SK-N-SH treated with all-trans-retinoic acid at 6 μM for 48 hours (cell line): Measurements from ENCODE around the gene RAB31.

Experiments used
- ATAC-seq: fragments of 200-7000 bp; cut with Tn5 transposase; 3 replicates; pipeline ENCODE4 v1.9.1; 2020; ENCODE audit warnings: mild to moderate bottlenecking, moderate library complexity
- ARNTL ChIP-seq: fragments of 450-650 bp; formaldehyde crosslinking; IDR thresholded peaks from 2 replicates; pipeline ENCODE4 v1.5.0; 2020; ENCODE audit warnings: low read depth, mild to moderate bottlenecking, moderate library complexity, borderline replicate concordance
- BACH2 ChIP-seq: fragments of 250-450 bp; sonication (Bioruptor Pico); IDR thresholded peaks from 2 replicates; pipeline ENCODE4 v1.9.0; 2021; ENCODE audit warnings: mild to moderate bottlenecking, borderline replicate concordance
- CSDC2 ChIP-seq: fragments of 250-450 bp; sonication (Bioruptor Pico); IDR thresholded peaks from 2 replicates; pipeline ENCODE4 v1.5.0; 2020; ENCODE audit warnings: mild to moderate bottlenecking, moderate library complexity
- GLIS3 ChIP-seq: fragments of 250-450 bp; sonication (Bioruptor Pico); IDR thresholded peaks from 2 replicates; pipeline ENCODE4 v1.5.0; 2020; ENCODE audit warnings: mild to moderate bottlenecking, moderate library complexity
- ISL1 ChIP-seq: fragments of 250-450 bp; sonication (Bioruptor Pico); IDR thresholded peaks from 2 replicates; pipeline ENCODE4 v2.1.2; 2022; ENCODE audit warnings: mild to moderate bottlenecking, moderate library complexity
- OSR1 ChIP-seq: fragments of 250-450 bp; sonication (Bioruptor Pico); IDR thresholded peaks from 2 replicates; pipeline ENCODE4 v1.8.0; 2022; ENCODE audit warnings: moderate library complexity, mild to moderate bottlenecking, inconsistent platforms
- PATZ1 ChIP-seq: fragments of 250-450 bp; sonication (Bioruptor Pico); IDR thresholded peaks from 2 replicates; pipeline ENCODE4 v1.8.0; 2020; ENCODE audit warnings: mild to moderate bottlenecking, moderate library complexity, borderline replicate concordance
- POU6F1 ChIP-seq: fragments of 250-450 bp; sonication (Bioruptor Pico); IDR thresholded peaks from 2 replicates; pipeline ENCODE4 v1.8.0; 2021; ENCODE audit warnings: low read depth, mild to moderate bottlenecking, moderate library complexity, borderline replicate concordance
- PPARA ChIP-seq: fragments of 250-450 bp; sonication (Bioruptor Pico); IDR thresholded peaks from 2 replicates; pipeline ENCODE4 v1.5.0; 2020; ENCODE audit warnings: mild to moderate bottlenecking, borderline replicate concordance
- RARB ChIP-seq: fragments of 250-450 bp; sonication (Bioruptor Pico); IDR thresholded peaks from 2 replicates; pipeline ENCODE4 v1.8.0; 2021; ENCODE audit warnings: mild to moderate bottlenecking, moderate library complexity
- SNAI2 ChIP-seq: fragments of 250-450 bp; sonication (Bioruptor Pico); IDR thresholded peaks from 2 replicates; pipeline ENCODE4 v1.5.0; 2020; ENCODE audit warnings: mild to moderate bottlenecking, moderate library complexity
- TCF4 ChIP-seq: fragments of 250-450 bp; sonication (Bioruptor Pico); IDR thresholded peaks from 2 replicates; pipeline ENCODE4 v1.8.0; 2021; ENCODE audit warnings: mild to moderate bottlenecking, moderate library complexity, borderline replicate concordance
- TOX ChIP-seq: fragments of 250-450 bp; sonication (Bioruptor Pico); IDR thresholded peaks from 2 replicates; pipeline ENCODE4 v1.8.0; 2021; ENCODE audit warnings: mild to moderate bottlenecking, moderate library complexity, borderline replicate concordance
- ZC3H10 ChIP-seq: fragments of 250-450 bp; sonication (Bioruptor Pico); IDR thresholded peaks from 2 replicates; pipeline ENCODE4 v1.5.1; 2021; ENCODE audit warnings: mild to moderate bottlenecking, moderate library complexity
- ZFP30 ChIP-seq: fragments of 450-650 bp; formaldehyde crosslinking; IDR thresholded peaks from 2 replicates; pipeline ENCODE4 v1.5.0; 2022; ENCODE audit warnings: mild to moderate bottlenecking, moderate library complexity
- ZNF565 ChIP-seq: fragments of 450-650 bp; formaldehyde crosslinking; conservative IDR thresholded peaks from 2 replicates; pipeline ENCODE4 v1.5.0; 2020; ENCODE audit warnings: low read depth, mild to moderate bottlenecking, moderate library complexity
- ZNF70 ChIP-seq: fragments of 450-650 bp; formaldehyde crosslinking; IDR thresholded peaks from 2 replicates; pipeline ENCODE4 v1.5.0; 2020; ENCODE audit warnings: mild to moderate bottlenecking, moderate library complexity
- ZNF8 ChIP-seq: fragments of 450-650 bp; formaldehyde crosslinking; IDR thresholded peaks from 2 replicates; pipeline ENCODE4 v1.5.0; 2020; ENCODE audit warnings: mild to moderate bottlenecking, moderate library complexity
- TF ChIP-seq, protein P1 (sequence below): fragments of 250-450 bp; sonication (Bioruptor Pico); IDR thresholded peaks from 2 replicates; pipeline ENCODE4 v1.5.1; 2020; ENCODE audit warnings: low read depth, mild to moderate bottlenecking, moderate library complexity
- TF ChIP-seq, protein P2 (sequence below): fragments of 250-450 bp; sonication (Bioruptor Pico); IDR thresholded peaks from 2 replicates; pipeline ENCODE4 v1.5.1; 2021; ENCODE audit warnings: mild to moderate bottlenecking, moderate library complexity

The RAB31 gene

GRCh38 chr18:9735879-9736278, 27.8 kb downstream of the RAB31 start:
- no peak for TF ChIP-seq PPARA (CRISPR knock-in tag)
- TF ChIP-seq, protein P1, sequence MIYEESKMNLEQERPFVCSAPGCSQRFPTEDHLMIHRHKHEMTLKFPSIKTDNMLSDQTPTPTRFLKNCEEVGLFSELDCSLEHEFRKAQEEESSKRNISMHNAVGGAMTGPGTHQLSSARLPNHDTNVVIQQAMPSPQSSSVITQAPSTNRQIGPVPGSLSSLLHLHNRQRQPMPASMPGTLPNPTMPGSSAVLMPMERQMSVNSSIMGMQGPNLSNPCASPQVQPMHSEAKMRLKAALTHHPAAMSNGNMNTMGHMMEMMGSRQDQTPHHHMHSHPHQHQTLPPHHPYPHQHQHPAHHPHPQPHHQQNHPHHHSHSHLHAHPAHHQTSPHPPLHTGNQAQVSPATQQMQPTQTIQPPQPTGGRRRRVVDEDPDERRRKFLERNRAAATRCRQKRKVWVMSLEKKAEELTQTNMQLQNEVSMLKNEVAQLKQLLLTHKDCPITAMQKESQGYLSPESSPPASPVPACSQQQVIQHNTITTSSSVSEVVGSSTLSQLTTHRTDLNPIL (CRISPR knock-in tag), result no peak
- no peak for TF ChIP-seq PATZ1 (CRISPR knock-in tag)
- TF ChIP-seq, protein P2, sequence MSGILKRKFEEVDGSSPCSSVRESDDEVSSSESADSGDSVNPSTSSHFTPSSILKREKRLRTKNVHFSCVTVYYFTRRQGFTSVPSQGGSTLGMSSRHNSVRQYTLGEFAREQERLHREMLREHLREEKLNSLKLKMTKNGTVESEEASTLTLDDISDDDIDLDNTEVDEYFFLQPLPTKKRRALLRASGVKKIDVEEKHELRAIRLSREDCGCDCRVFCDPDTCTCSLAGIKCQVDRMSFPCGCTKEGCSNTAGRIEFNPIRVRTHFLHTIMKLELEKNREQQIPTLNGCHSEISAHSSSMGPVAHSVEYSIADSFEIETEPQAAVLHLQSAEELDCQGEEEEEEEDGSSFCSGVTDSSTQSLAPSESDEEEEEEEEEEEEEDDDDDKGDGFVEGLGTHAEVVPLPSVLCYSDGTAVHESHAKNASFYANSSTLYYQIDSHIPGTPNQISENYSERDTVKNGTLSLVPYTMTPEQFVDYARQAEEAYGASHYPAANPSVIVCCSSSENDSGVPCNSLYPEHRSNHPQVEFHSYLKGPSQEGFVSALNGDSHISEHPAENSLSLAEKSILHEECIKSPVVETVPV (CRISPR knock-in tag), result no peak
- TF ChIP-seq OSR1 (CRISPR knock-in tag), result no peak
- TF ChIP-seq ARNTL (CRISPR knock-in tag), result no peak
- no peak for TF ChIP-seq TOX (CRISPR knock-in tag)
- TF ChIP-seq ZC3H10, result no peak
- TF ChIP-seq GLIS3, result no peak
- TF ChIP-seq CSDC2 (CRISPR knock-in tag), result no peak
- no peak for TF ChIP-seq ZNF8 (CRISPR knock-in tag)
- TF ChIP-seq TCF4, result no peak
- TF ChIP-seq BACH2 (CRISPR knock-in tag), result no peak
- TF ChIP-seq ZFP30, result no peak
- no peak for TF ChIP-seq ZNF70
- no peak for TF ChIP-seq SNAI2 (CRISPR knock-in tag)
- no peak for TF ChIP-seq POU6F1 (CRISPR knock-in tag)
- no peak for ATAC-seq

GRCh38 chr18:9736286-9736835, 28.3 kb downstream of the RAB31 start:
- ATAC-seq, result no peak
- TF ChIP-seq POU6F1 (CRISPR knock-in tag), result no peak
- TF ChIP-seq ZC3H10, result no peak
- no peak for TF ChIP-seq ARNTL (CRISPR knock-in tag)
- TF ChIP-seq ZNF8 (CRISPR knock-in tag), result no peak
- TF ChIP-seq RARB (CRISPR knock-in tag), result no peak
- no peak for TF ChIP-seq GLIS3
- TF ChIP-seq, protein P1 (CRISPR knock-in tag), result no peak
- no peak for TF ChIP-seq ZNF70
- TF ChIP-seq, protein P2 (CRISPR knock-in tag), result no peak
- TF ChIP-seq ZNF565 (CRISPR knock-in tag), result no peak
- no peak for TF ChIP-seq ZFP30
- TF ChIP-seq OSR1 (CRISPR knock-in tag), result no peak
- TF ChIP-seq ISL1 (CRISPR knock-in tag), result no peak
